ENCODE results near the gene BIN2. TPM values are rescaled to one million over a fixed set of nuclear protein-coding genes. Genes with fewer than 3 reads are reported as not detected.

Gene BIN2
- total RNA-seq, 1 donor = not detected

- TF ChIP-seq, protein P1, sequence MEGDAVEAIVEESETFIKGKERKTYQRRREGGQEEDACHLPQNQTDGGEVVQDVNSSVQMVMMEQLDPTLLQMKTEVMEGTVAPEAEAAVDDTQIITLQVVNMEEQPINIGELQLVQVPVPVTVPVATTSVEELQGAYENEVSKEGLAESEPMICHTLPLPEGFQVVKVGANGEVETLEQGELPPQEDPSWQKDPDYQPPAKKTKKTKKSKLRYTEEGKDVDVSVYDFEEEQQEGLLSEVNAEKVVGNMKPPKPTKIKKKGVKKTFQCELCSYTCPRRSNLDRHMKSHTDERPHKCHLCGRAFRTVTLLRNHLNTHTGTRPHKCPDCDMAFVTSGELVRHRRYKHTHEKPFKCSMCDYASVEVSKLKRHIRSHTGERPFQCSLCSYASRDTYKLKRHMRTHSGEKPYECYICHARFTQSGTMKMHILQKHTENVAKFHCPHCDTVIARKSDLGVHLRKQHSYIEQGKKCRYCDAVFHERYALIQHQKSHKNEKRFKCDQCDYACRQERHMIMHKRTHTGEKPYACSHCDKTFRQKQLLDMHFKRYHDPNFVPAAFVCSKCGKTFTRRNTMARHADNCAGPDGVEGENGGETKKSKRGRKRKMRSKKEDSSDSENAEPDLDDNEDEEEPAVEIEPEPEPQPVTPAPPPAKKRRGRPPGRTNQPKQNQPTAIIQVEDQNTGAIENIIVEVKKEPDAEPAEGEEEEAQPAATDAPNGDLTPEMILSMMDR (IDR thresholded peaks at IDR 0.05; ENCODE audit: insufficient read depth, low read depth, low read length) = no peak
- H3K4me3 ChIP-seq (ENCODE audit: low read depth, low read length) = no peak overlapping the region
- DNase-seq (ENCODE audit: low read depth) = no peak
Measured at GRCh38 chr12:51254536-51254935, 69.4 kb downstream of the BIN2 start.

DNA sequence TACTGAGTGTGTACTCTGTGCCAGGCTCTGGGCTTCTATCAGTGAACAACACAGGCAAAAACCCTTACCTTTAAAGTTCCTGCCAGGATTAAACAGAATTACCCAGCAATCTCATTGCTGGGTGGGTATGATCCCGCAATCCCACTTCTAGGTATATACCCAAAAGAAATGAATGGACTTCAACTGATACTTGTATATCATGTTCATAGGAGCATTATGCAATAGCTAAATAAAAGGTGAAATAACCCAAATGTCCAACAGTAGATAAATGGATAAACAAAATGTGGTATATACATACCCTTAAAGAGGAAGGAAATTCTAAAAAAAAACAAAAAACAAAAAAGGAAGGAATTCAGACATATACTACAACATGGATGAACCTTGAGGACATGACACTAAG lies 70.7 kb downstream of the BIN2 start:
- no peak for DNase-seq (ENCODE audit: low read depth)
- TF ChIP-seq, protein P1 (IDR thresholded peaks at IDR 0.05; ENCODE audit: insufficient read depth, low read depth, low read length) = no peak
- H3K4me3 ChIP-seq (ENCODE audit: low read depth, low read length) = no peak overlapping the region

- TF ChIP-seq, protein P1 (IDR thresholded peaks at IDR 0.05; ENCODE audit: insufficient read depth, low read depth, low read length) = no peak
- DNase-seq (ENCODE audit: low read depth) = no peak
- no peak overlapping the region for H3K4me3 ChIP-seq (ENCODE audit: low read depth, low read length)
Measured at GRCh38 chr12:51247523-51248206, 76.3 kb downstream of the BIN2 start.

DNA sequence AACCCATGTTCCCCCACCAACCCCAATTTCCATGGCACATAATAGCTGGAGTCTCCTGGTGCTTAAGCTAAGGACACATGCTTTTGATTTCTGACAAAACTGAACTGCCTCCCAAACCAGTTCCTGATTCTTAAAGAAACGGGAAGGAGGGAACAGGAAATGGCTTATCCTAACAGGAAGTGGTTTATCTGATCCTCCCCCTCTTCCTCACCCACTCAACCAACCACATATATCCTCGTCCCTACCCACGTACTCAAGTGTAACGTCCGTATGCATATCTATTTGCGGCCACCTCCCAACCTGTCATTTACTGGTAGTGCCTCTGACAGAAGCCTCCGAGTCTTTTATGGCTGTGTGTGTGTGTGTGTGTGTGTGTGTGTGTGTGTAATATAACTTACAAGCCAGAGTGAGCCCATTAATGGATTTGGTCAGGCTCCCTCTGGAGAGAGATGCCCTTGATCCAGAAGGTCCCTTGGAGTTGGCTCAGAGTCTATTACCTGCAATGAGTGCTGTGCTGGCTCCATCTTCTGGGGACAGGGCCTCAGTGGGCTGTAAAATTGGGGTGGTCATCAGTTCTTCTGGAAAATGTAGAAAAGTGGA lies 77.6 kb downstream of the BIN2 start:
- peak; percentile 77 for DNase-seq (ENCODE audit: low read depth)
- TF ChIP-seq, protein P1 (IDR thresholded peaks at IDR 0.05; ENCODE audit: insufficient read depth, low read depth, low read length) = peak; percentile 17
- no peak overlapping the region for H3K4me3 ChIP-seq (ENCODE audit: low read depth, low read length)

DNA sequence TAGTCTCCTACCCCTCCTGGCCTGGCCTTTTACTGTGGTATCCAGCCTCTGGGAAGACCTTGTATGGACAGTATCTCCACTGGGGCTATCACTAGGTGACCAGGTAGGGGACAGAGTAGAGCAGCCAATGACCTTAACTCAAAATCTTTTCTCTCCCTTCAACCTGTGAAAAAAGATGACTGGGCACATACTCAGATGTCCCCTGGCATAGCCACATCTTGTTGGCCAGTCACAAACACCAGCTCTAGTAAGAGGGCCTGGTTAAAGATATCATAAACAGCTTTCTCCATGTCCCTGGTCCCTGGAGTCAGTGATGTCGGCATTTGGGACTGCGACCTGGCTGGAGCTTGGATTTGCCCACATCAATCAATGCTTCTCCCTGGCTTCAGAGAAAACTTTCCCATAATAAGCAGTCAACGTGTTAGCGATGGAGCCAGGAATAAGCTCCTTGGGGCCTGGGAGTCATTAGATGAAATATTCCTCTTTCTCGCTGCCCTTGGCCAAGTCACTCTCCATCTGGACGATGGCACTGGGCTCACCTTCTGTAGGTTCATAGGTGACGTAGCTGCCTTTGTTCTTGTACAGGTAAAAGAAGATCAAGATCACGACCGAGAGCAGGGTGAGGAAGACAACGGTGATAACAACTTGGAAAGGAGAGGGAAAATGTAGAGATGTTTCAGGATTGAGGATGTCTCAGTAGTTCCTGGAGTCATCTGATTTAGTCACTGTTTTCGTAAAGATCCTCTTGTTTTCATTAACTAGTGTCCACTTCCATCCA lies 78.3 kb downstream of the BIN2 start:
- H3K4me3 ChIP-seq (ENCODE audit: low read depth, low read length) = no peak overlapping the region
- DNase-seq (ENCODE audit: low read depth) = no peak
- TF ChIP-seq, protein P1 (IDR thresholded peaks at IDR 0.05; ENCODE audit: insufficient read depth, low read depth, low read length) = no peak

DNA sequence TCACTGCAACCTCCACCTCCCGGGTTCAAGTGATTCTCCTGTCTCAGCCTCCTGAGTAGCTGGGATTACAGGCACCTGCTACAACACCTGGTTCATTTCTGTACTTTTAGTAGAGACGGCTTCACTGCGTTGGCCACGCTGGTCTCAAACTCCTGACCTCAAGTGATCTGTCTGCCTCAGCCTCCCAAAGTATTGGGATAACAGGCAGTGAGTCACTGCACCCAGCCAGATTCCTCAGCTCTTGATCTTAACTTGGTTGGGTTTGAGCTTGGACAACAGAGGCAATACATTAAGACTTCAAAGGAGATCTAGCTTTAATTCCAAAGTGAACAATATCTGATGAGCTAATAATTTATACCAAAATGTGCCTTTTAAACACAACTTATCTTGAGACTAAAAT lies 79.7 kb downstream of the BIN2 start:
- no peak overlapping the region for H3K4me3 ChIP-seq (ENCODE audit: low read depth, low read length)
- DNase-seq (ENCODE audit: low read depth) = no peak
- TF ChIP-seq, protein P1 (IDR thresholded peaks at IDR 0.05; ENCODE audit: insufficient read depth, low read depth, low read length) = no peak
